Left renal pelvis (tissue), 4 donors: ENCODE results near the gene GAREM1. TPM values are rescaled to one million over a fixed set of nuclear protein-coding genes. Genes with fewer than 3 reads are reported as not detected.

Experiments used
- DNase-seq, 4 donors: peaks; one replicate each; pipeline ENCODE4 v3.0.0-alpha.2; 2013; ENCODE audit warnings: low read depth in 4 of 4, low spot score in 3 of 4
- polyA plus RNA-seq, 4 donors: library from polyadenylated mRNA; unstranded; fragments of 120-200 nt; gene quantifications; one replicate each; pipeline ENCODE4 v1.2.1, GENCODE V29; 2013; ENCODE audit not compliant: insufficient read length in 4 of 4

The GAREM1 gene
- polyA plus RNA-seq, 4 donors, result 10.6 to 36.0 (median 31.2) TPM

- DNase-seq, result no peak
Observed at GRCh38 chr18:32460171-32460731, 10.4 kb downstream of the GAREM1 start.

GRCh38 chr18:32459361-32460101 lies 11.2 kb downstream of the GAREM1 start:
- peak in 2 of 4 donors; percentile 22 to 24 for DNase-seq

- DNase-seq, result no peak
Observed at GRCh38 chr18:32455361-32455760, 15.3 kb downstream of the GAREM1 start.

- DNase-seq, result no peak
Observed at GRCh38 chr18:32454593-32454992, 16.1 kb downstream of the GAREM1 start.

GRCh38 chr18:32450874-32451273 lies 19.8 kb downstream of the GAREM1 start:
- DNase-seq, result no peak

GRCh38 chr18:32450026-32450691 lies 20.5 kb downstream of the GAREM1 start:
- no peak for DNase-seq

GRCh38 chr18:32446780-32447179 lies 23.9 kb downstream of the GAREM1 start:
- no peak for DNase-seq

GRCh38 chr18:32445846-32446245 lies 24.8 kb downstream of the GAREM1 start:
- no peak for DNase-seq

- no peak for DNase-seq
Observed at GRCh38 chr18:32443706-32444215, 26.9 kb downstream of the GAREM1 start.

- DNase-seq, result no peak
Observed at GRCh38 chr18:32443033-32443705, 27.5 kb downstream of the GAREM1 start.

- DNase-seq, result no peak
Observed at GRCh38 chr18:32442575-32442974, 28.1 kb downstream of the GAREM1 start.

GRCh38 chr18:32441533-32441932 lies 29.1 kb downstream of the GAREM1 start:
- DNase-seq, result no peak

GRCh38 chr18:32440518-32440917 lies 30.2 kb downstream of the GAREM1 start:
- no peak for DNase-seq

- no peak for DNase-seq
Observed at GRCh38 chr18:32439802-32440201, 30.9 kb downstream of the GAREM1 start.

- DNase-seq, result no peak
Observed at GRCh38 chr18:32439241-32439640, 31.4 kb downstream of the GAREM1 start.

- no peak for DNase-seq
Observed at GRCh38 chr18:32438173-32438572, 32.5 kb downstream of the GAREM1 start.

GRCh38 chr18:32437100-32437834 lies 33.4 kb downstream of the GAREM1 start:
- no peak for DNase-seq

- no peak for DNase-seq
Observed at GRCh38 chr18:32435631-32436500, 34.8 kb downstream of the GAREM1 start.

GRCh38 chr18:32431753-32432152 lies 38.9 kb downstream of the GAREM1 start:
- DNase-seq, result no peak
